GM18873 (cell line): Measurements from ENCODE around the gene B3GNT3.
A peak's percentile ranks its signal among the peaks of the same experiment; 100 is the strongest.
"Not testable (repeated sequence)": the region's sequence is repeated elsewhere in the genome, so short reads cannot be mapped to it uniquely, and the experiment has no call there.

ENCODE experiments used
- ATAC-seq: cut with Tn5 transposase; IDR thresholded peaks from one replicate; pipeline ENCODE4 v1.9.1; 2021; ENCODE audit warnings: mild to moderate bottlenecking, moderate library complexity, moderate number of reproducible peaks; ENCODE audit not compliant: unreplicated experiment, low FRiP score

The B3GNT3 gene

DNA sequence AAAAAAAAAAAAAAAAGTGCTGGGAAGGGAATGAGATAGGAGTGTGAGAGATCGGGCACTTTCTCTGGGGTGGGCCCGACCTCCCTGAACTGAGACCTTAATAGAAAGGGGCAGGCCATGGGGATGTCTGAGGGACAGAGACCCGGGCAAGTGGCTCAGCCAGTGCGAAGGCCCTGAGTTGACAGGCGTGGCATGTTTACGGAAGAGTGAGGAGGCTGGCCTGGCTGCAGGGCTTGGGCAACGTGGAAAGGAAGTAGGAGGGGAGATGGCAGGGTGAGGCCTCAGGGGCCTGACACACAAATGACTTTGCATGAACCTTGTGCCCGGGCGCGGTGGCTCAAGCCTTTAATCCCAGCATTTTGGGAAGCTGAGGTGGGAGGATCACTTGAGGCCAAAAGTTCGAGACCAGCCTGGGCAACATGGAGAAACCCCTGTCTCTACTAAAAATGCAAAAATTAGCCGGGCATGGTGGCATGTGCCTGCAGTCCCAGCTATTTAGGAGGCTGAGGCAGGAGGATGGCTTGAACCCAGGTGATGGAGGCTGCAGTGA lies 29.8 kb upstream of the B3GNT3 start:
- no peak for ATAC-seq

- ATAC-seq: no peak
Observed at GRCh38 chr19:17766543-17767131, 28.3 kb upstream of the B3GNT3 start.

GRCh38 chr19:17767559-17767958 lies 27.4 kb upstream of the B3GNT3 start:
- no peak for ATAC-seq

DNA sequence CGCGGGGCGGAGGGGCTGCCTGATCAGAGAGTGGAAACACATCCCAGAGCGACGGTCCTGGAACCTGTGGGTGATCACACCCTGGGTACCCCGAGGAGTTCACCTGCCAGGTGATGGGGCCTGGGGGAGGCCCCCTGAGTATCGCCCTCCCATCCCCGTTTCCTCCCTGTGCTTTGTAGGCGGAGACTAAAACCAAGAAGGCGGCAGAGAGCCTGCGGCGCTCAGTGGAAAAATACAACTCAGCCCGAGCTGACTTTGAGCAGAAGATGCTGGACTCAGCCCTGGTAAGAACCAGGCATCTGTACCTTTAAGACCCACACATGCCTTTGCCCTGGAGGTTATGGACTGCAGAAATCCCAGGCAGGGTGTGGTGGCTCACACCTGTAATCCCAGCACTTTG lies 24.3 kb upstream of the B3GNT3 start:
- ATAC-seq: no peak

GRCh38 chr19:17772172-17772571 lies 22.8 kb upstream of the B3GNT3 start:
- ATAC-seq: no peak

DNA sequence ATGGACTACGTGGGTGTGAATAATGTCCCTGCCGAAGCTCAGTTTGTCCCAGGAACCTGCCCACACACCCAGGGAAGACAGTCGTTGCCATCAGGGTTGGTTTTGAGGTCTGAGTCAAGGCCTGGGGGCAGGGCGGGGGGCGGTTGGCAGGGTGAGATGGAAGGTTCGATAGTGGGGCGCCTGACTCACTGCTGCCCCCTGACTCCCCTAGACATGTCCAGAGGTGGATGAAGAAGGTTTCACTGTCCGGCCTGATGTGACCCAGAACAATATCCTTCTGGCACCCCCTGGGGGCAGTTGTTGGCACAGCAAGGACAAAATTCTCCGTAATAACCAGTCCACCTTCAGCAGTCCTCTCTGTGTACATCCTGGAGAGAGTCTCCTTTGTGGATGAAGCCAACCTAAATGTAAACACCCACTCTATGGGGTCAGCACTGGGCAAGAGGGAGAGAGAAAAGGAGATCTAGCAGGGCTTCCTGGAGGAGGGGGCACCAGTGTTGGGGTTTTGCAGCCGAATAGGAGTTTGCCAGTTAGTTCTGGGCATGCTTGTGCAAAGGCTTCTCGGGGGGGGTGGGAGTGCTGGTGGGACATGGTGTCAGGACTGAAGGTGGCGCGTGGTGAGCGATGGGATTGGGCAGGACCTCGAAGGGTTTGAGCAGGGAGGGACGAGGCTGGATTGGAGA lies 19.6 kb upstream of the B3GNT3 start:
- ATAC-seq: no peak

GRCh38 chr19:17775991-17776803 lies 18.7 kb upstream of the B3GNT3 start:
- peak; percentile 64 for ATAC-seq

- ATAC-seq: not testable (repeated sequence)
Observed at GRCh38 chr19:17777840-17778239, 17.1 kb upstream of the B3GNT3 start.

DNA sequence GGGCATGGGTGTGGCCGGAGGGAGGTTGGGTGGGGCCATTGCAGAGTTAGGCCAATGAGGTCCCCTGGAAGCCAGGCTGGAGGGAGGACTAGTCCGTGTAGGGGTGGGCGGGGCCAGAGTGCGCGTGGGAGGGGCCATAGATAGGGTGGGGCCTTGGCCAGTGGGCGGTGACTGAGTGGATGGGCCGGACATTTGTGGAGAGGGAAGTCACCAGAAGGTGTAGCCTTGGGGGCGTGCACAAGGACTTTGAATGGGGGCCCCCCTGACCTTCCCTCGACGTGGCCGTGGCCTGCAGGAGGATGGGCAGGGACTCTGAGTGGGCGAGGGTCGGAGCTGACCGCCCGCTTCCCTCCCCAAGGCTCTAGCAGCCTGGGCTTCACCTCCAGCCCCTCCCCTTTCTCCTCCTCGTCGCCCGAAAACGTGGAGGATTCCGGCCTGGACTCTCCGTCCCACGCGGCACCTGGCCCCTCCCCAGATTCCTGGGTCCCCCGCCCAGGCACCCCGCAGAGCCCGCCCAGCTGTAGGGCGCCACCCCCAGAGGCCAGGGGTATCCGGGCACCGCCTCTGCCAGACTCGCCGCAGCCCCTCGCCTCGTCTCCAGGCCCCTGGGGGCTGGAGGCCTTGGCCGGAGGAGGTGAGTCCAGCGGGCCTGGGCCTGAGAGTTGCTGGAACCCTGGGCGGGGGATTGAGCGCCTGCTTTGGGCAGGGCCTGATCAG lies 16.5 kb upstream of the B3GNT3 start:
- ATAC-seq: no peak

GRCh38 chr19:17778968-17779929 lies 15.7 kb upstream of the B3GNT3 start:
- no peak for ATAC-seq

- ATAC-seq: no peak
Observed at GRCh38 chr19:17780781-17781180, 14.2 kb upstream of the B3GNT3 start.

DNA sequence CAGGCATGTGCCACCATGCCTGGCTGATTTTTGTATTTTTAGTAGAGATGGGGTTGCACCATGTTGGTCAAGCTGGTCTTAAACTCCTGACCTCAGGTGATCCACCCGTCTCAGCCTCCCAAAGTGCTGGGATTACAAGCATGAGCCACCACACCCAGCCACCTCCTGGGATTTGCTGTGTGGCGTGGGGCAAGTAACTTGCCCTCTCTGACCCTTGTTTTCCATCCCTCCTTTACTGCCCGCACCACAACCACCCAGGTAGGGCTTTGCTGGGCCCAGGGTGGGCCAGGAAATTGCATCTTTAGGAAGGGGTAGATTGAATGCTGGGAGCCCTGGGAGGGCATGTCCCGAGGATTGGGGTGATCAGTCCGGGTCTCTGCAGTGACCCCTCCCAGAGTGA lies 11.2 kb upstream of the B3GNT3 start:
- ATAC-seq: not testable (repeated sequence)

DNA sequence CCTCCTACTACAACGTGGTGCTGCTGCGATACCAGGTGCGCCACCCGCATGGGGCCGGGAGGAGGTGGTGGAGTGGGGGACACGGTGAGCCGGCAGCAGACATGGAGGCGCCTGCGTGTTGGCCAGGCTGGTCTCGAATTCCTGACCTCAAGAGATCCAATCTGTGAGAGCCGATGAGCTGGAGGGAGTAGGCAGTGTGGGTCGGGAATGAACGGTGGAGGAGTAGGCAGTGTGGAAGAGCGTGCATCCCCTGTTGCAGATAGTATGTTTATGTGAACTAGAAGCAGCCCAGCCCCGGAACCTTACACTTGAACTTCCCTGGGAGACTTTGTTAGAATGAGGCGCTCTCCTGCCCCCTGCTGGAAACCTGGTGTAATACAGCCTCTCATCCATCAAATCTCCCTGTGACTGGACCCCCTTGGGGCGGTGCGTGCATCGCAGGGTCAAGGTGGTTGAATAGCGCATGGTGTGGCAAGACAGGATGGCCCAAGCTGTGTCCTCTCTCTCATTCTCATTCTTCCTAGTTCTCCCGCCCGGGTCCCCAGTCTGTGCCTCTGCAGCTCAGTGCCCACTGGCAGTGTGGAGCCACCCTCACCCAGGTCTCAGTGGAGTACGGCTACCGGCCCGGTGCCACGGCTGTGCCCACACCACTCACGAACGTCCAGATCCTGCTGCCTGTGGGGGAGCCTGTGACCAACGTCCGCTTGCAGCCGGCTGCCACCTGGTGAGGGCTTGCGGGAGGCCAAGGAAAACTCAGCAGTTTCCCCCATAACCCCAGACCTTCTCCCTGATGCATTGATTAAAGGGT lies 10.5 kb upstream of the B3GNT3 start:
- no peak for ATAC-seq

DNA sequence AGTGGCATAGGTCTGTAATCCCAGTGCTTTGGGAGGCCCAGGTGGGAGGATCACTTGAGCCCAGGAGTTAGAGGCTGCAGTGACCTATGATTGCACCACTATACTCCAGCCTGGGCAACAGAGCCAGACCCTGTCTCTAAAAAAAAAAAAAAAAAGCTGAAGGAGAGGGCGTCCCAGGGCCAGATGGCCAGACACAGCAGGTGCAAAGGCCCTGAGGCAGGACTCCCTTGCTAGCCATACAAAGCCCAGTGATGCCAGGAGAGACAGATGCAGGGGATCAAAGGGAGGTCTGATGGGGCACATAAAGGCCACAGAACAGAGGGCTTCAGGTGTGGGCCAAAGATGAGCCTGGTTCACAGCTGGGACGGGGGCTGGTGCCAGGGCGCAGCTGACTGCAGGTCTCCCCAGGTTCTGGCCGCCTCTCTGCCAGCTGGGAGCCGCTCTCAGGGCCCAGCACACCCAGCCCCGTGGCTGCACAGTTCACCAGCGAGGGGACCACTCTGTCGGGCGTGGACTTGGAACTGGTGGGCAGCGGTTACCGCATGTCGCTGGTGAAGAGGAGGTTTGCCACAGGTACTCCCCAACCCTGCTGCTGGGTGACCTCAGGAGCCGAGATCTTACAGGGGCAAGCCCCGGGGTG lies 7.5 kb upstream of the B3GNT3 start:
- ATAC-seq: no peak

DNA sequence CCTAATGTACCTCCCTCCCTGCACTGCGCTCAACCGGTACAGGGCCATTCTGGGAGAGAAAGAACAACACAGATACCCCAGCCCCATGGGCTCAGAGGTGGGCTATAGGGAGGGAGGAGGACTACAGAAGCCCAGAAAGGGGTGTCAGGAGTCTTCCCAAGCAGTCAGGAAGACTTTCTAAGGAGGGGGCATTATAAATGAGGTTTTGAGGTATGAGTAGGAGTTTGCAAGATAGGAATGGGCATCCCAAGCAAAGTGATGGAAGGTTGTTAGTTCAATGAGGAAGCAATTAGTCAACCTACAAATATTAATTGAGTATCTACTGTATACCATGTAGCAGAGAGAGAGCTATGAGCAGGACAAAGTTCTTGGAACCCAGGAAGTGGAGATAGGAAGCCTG lies 6.3 kb upstream of the B3GNT3 start:
- ATAC-seq: no peak

GRCh38 chr19:17790059-17790780 lies 4.7 kb upstream of the B3GNT3 start:
- no peak for ATAC-seq

DNA sequence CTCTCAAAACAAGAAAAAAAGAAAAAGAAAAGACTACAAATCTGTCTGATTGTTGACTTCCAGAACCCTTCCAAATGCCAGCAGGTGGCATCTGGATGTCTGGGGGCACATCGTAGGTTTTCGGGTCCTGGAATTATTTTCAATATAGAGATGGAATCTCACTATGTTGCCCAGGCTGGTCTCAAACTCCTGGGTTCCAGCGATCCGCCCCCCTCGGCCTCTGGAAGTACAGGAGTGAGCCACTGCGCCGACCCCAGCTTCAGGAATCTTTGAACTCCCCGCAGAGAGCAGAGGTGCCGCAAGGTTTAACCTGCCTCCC lies 567 bp upstream of the B3GNT3 start:
- ATAC-seq: no peak

GRCh38 chr19:17795495-17795856 lies 538 bp downstream of the B3GNT3 start:
- ATAC-seq: no peak
